GM18505 (cell line): ENCODE data around the gene FAM120A.

Source experiments
- ATAC-seq: cut with Tn5 transposase; IDR thresholded peaks from one replicate; pipeline ENCODE4 v1.9.1; 2021; ENCODE audit not compliant: unreplicated experiment
- POLR2A ChIP-seq: IDR thresholded peaks from 4 replicates; pipeline ENCODE4 v1.6.1; 2011; ENCODE audit warnings: borderline replicate concordance; ENCODE audit not compliant: insufficient read depth, insufficient read length; ENCODE audit errors: extremely low read depth

Gene FAM120A

DNA sequence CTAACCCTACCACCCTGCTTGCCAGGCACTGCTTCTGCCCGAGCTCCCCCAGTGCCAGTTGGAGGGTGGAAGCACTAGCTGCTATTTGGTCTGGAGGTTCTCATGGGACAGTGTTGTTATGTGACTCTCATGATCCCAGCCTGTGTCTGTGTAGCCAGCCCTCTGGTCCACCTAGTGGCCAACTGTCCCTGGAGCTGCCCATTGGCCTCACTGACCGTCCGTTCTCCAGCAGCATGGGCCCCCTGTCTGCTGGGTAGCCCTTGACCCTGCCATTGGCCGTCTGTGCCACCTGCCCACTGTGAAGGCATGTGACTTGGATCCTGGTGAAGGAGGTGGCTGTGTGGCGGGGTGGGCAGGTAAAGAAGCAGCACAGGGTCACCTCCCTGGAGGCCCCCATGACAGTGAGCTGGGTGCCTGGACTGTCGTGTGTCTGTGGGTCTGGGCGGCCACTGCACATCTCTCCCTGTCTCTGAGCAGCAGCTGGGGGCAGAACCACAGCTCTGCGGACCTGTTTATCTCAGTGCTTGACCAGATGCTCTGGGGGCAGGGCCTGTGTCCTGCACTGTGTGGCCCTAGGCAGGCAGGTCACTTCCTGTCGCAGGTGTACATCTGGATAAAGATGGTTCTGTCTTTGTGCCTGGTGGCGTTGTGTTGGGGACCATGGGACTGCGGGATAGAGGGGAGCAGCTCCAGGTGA, 136.3 kb downstream of the FAM120A start:
- no peak for ATAC-seq
- no peak for TF ChIP-seq POLR2A

DNA sequence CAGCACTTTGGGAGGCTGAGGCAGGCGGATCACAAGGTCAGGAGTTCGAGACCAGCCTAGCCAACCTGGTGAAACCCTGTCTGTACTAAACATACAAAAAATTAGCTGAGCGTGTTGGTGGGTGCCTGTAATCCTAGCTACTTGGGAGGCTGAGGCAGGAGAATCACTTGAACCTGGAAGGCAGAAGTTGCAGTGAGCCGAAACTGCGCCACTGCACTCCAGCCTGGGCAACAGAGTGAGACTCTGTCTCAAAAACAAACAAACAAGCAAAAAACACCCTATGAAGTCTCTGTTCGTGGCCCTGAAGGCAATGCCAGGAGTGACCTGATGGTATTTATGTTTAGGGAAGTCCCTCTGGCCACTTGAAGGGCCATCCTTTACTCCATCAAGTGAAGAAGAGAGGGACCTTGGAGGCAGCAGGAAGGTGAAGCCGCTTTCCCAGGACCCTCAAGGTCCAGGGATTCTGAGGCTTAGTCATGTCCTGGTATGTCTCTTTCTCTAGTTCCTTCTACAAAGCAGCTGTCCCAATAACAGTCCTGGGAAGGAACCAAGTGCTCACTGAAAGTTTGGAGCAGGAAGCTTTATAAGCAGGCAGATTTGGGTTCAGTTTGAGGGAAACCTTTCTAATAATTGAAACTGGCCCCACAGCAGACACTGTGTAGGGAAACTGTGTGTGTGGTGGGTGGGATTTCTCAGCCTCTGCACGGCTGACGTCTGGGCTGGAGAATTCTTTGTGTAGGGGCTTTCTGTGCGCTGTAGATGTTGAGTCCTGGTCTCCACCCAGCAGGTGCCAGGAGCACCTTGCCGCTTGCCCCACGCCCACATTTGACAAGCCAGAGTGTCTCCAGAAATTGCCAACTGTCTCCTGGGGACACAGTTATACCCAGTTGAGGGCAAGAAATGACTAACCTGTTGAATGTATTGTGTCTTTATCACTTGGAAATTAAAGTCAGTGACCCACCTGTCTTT, 137.4 kb downstream of the FAM120A start:
- TF ChIP-seq POLR2A = no peak
- ATAC-seq = no peak

DNA sequence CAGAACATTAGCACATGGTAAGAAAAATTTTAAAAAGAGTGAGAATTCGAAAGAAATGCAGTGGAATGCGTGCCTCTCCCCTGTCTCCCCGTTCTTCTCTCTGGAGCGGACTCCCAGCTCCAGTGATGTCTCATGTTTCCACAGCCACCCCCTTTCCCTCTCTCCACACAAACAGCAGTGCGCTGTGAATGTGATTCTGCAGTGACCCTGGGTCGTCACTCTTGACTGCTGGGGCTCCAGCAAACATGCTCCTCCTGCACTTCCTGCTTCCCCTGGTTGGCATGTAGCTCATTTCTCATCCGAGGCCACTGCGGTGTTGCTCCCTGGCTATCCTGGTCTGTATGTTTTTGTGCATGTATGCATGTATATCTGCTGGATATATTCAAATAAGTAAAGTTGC, 138.2 kb downstream of the FAM120A start:
- ATAC-seq = no peak

DNA sequence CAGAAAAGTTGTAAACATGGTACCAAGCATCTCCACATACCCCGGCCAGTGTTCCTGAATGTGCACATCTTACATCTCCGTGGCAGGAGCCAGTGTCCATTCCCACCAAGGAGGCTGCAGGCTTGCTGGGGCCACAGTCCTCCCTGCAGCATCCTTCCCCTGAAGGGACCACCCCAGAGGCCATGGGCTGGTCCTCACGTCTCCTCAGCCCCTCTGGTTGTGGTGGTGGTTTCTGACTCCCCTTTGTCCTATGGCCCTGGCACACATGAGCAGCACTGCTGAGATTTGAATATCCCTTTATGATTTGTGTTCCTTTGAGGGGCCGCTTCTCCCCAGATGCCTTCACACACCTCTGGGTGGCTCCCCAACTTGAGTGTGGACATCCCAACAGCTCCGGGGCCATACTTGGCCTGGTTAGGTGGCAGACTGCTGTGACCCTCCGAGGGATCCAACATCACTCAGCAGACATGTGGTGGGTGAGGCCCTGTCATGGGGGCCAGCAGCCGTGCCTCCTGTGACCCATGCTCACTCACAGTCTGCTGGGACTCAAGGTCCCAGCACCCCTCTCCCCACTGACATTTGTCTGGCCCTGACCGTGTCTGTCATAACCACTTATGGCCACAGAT, 139.2 kb downstream of the FAM120A start:
- TF ChIP-seq POLR2A = no peak
- ATAC-seq = no peak

More for the DNA sequence above, 138.2 kb downstream of the FAM120A start:
- no peak for TF ChIP-seq POLR2A

DNA sequence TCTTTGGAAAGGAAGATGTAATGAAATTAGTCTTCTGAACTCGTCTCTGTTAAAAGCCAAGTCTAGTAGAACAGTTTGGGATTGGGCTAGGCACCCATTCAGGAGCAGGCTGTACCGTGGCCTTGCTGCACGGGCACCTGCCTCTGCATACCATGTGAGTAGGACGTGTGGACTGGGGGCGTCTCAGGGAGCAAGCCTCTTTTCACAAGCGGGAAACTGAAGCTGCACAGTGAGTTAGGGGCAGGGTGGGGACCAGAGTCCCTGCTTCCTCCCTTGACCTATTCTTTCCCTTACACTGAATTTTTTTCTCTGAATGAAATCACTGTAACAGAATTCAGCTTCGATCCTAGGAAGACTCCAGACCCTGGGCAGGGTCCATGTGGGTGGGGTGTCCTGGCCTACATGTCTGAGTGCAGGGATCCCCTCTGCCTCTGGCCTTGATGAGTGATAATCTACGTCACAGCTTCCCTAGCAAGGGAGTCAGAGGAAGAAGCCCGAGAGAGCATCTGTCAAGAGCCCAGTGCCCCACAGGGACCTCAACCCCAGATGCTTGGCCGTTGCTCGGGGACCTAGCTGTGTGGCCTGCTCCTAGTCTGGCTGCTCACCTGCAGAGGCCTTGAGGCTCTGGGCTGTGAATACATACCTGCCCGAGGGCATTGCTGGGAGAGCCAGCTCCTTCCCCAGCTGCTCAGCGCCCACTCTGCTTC, 140.0 kb downstream of the FAM120A start:
- ATAC-seq = no peak
- TF ChIP-seq POLR2A = no peak

DNA sequence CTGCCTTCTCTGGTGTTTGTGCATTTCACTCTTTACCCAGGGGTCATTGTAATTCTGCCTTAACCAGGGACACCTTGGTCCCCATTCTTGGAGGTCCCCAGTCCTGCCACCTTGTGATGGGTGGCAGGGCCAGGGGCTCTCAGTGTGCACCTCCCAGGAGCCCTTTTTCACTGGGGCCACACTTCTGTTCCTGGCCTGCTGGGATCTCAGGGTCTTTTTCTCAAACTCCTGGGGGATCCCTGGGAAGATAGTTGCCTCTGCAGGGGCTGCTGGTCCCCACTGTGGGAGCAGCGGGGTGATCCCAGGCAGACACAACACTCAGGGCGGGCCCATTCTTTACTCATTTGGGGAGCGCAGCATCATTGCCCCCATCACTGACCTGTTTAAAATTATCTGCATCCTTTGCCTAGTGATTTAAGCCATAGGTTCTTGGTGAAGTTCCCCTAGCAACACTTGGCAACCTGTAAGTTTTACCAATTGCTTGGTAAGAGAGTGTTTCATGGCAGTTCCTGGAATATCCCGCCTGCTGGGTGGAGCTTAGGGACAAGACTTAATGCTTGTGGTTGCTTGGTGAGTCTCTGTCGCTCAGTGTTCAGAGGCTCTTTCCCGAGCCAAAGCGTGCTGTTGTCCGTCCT, 140.6 kb downstream of the FAM120A start:
- no peak for ATAC-seq
- TF ChIP-seq POLR2A = no peak

DNA sequence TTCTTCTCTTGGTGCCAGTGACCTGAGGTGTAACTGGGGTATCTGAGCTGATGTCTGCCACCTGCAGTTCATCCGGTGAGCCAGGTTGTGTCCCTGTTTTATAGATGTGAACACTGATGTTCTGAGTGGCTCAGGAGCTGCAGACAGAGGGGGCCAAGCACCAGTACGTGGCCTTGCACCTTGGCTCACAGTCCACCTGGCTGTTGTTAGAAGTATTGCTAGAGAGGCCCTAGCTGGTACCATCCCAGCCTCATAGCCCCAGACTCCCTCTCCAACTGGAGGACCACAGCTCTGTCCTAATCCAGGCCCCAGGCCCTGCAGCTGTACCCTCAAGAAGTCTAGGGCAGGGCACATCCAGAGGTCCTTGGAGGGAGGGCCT, 141.1 kb downstream of the FAM120A start:
- ATAC-seq = no peak
- TF ChIP-seq POLR2A = no peak

DNA sequence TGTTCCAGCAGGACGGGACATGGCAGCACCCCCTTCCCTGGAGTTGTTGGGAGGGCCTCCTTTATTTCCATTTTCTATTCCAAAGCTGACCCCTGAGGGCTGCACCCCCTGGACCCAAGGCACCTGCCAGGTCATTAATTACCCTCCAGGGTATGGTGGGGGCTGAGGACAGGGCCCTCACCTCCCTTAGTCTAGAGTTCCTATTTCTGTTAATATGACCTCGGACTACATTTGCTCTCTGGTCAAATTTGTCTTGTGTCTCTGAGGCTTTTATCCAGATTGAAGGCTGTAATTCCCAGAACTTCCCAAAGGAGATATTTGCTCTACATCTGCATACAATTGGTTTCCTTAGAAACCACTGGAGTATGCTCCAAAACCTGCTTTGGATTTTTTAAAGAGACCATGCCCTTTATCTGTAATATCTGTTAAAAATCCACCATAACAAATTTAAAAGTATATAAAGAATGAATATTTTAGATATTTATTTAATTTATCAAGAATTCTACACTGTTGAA, 141.7 kb downstream of the FAM120A start:
- TF ChIP-seq POLR2A = no peak
- no peak for ATAC-seq

DNA sequence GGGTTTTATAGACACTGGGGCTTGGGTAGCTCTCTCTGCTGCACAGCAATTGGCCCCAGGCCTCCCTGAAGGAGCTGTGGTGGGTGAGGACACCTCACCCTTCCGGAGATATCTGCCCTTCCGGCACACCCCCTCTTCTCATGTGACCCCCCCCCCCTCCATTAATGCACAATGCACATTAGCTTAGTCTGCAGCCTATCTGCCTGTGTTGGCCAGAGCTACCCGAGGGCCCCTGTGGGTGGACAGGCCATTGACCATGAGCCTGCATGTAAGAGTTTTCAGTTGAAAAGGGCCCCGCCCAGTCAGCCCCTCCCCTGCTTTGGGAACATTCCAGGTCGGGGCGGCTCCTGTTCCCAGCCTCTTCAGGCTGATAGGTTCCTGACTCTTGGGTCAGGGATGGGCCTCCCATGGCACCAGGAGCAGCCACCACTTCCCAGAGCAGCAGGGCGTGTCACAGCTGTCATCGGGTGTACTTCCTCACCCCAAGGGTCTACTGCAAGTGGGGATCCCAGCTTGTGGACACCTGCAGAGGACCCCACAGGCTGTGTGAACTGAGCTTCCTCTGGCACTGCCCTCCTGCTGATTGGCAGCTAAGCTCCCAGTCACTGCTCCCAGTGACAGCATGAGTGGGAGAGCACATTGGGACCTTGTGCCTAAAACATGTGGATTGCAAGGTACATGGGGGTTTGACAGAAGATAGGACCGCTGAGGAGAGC, 142.7 kb downstream of the FAM120A start:
- no peak for ATAC-seq
- no peak for TF ChIP-seq POLR2A

DNA sequence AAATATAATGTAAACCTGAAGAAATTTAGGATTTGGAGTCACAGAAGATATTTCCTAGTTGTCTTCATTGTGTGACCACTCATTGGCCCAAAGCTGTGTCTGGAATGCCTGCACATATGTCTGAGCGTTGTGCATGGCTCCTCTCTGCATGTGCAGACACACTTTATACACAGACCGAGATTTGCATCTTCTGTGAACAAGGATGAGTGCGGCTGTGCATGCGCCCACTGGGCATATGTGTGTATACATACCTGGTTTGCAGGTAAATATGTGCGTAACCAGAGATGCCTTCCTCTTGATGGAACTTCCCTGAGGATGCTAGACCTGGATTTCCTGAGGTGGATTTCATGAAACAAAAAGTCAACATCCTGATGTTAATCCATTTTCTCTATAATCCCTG, 144.0 kb downstream of the FAM120A start:
- TF ChIP-seq POLR2A = no peak
- no peak for ATAC-seq

DNA sequence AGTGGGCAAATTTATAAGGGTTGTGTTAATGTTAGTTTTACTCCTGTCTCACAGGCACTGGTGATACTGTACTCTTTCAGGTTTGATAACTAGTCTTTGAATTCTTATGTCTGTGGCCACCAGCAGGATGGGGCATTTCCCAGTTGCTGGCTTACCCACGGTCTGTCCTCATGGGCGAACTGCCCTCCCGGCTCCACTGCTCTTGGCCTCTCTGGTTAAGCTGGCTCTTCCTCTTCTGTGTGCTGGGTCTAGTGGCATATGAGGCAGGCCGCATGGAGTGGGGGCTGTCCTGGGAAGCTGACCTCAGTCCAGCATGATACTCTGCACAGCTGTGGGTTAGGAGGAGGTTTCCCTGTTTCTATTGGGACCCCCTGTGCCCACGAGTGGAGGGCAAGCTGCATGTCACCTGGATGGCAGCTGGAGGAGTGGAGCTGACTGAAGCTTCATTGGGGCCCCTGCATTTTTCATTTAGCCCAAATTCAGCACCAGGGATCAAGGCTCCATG, 144.4 kb downstream of the FAM120A start:
- TF ChIP-seq POLR2A = no peak
- no peak for ATAC-seq

DNA sequence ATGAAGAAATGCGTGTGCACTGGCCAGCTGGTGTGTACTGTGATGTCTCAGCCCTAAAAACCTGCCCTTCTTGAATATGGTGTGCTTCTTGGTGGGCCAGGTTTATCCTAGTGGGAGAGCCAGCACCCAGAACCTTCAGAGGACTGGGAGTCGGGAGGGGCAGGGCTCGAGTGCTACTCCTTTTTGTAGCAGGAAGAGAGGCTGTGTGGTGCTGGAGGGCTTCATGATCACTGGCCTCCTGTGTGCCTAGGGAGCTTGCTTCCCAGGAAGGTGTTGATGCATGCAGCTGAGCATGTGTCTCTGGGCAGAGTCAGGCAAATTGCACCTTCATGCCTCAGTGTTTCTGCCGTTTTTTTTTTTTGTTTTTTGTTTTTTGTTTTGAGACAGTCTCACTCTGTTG, 144.9 kb downstream of the FAM120A start:
- no peak for TF ChIP-seq POLR2A
- ATAC-seq = no peak
